Testis (tissue), 2 donors: ENCODE measurements around the gene RASA2.

Experiments
- POLR2A ChIP-seq: fragments of 450-650 bp; IDR thresholded peaks from one replicate; pipeline ENCODE4 v1.6.1; 2017; ENCODE audit warnings: antibody characterized with exemption, mild to moderate bottlenecking, moderate library complexity
- TF ChIP-seq, protein P1 (sequence below), 3 experiments: fragments of 450-650 bp in 2 of 3; fragments of 200-600 bp in 1 of 3; sonication (generic) in 1 of 3; IDR thresholded peaks; one replicate each; pipeline ENCODE4 v1.5.1; 2016 to 2019; ENCODE audit warnings: antibody characterized with exemption in 3 of 3, mild to moderate bottlenecking in 2 of 3, moderate library complexity in 1 of 3

GRCh38 chr3:141449424-141449823, 37.4 kb upstream of the RASA2 start:
- TF ChIP-seq, protein P1, sequence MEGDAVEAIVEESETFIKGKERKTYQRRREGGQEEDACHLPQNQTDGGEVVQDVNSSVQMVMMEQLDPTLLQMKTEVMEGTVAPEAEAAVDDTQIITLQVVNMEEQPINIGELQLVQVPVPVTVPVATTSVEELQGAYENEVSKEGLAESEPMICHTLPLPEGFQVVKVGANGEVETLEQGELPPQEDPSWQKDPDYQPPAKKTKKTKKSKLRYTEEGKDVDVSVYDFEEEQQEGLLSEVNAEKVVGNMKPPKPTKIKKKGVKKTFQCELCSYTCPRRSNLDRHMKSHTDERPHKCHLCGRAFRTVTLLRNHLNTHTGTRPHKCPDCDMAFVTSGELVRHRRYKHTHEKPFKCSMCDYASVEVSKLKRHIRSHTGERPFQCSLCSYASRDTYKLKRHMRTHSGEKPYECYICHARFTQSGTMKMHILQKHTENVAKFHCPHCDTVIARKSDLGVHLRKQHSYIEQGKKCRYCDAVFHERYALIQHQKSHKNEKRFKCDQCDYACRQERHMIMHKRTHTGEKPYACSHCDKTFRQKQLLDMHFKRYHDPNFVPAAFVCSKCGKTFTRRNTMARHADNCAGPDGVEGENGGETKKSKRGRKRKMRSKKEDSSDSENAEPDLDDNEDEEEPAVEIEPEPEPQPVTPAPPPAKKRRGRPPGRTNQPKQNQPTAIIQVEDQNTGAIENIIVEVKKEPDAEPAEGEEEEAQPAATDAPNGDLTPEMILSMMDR (IDR thresholded peaks at IDR 0.05): no peak
- TF ChIP-seq POLR2A: no peak
